B cell (primary cell): Measurements from ENCODE around the gene KRT27. TPM values are rescaled to one million over a fixed set of nuclear protein-coding genes. Genes with fewer than 3 reads are reported as not detected.

ENCODE experiments used
- ATAC-seq: fragments of 200-7000 bp; cut with Tn5 transposase; one replicate; pipeline ENCODE4 v1.10.0; 2021; ENCODE audit warnings: low read depth, mild to moderate bottlenecking, moderate number of reproducible peaks, moderate library complexity
- CTCF ChIA-PET: fragments of 350-600 bp; sonication (Branson Sonifier 250); formaldehyde crosslinking; loops from one replicate; lab custom pipeline; 2021; ENCODE audit warnings: antibody characterized with exemption, inconsistent platforms; lab: Charles Lee
- POLR2A ChIA-PET: fragments of 350-600 bp; sonication (Branson Sonifier 250); formaldehyde crosslinking; loops from one replicate; lab custom pipeline; 2021; ENCODE audit warnings: antibody characterized with exemption; lab: Charles Lee
- DNase-seq: peaks from one replicate; pipeline ENCODE4 v3.0.0; 2013
- H2AFZ ChIP-seq: 2 replicates; pipeline ENCODE4 v1.6.1; 2012; ENCODE audit warnings: mild to moderate bottlenecking, low read depth, low read length; ENCODE audit not compliant: insufficient read depth, poor library complexity, severe bottlenecking
- H3K27ac ChIP-seq, 2 donors: 1 replicate in 1 of 2; 2 replicates in 1 of 2; pipeline ENCODE4 v1.5.1; 2012 to 2013; ENCODE audit warnings: low read length in 2 of 2, mild to moderate bottlenecking in 2 of 2, moderate library complexity in 1 of 2
- H3K27me3 ChIP-seq, 4 experiments: fragments of 200-600 bp in 1 of 4; sonication (generic) in 1 of 4; replicated peaks in 1 of 4; 1 replicate in 2 of 4; 2 replicates in 2 of 4; pipeline versions ENCODE4 v1.6.1 to v1.7.0; 2013 to 2016; ENCODE audit warnings: low read length in 3 of 4, mild to moderate bottlenecking in 2 of 4, mixed read lengths in 1 of 4, moderate library complexity in 1 of 4; ENCODE audit not compliant: insufficient read depth in 4 of 4, control insufficient read depth in 3 of 4; ENCODE audit errors: control extremely low read depth in 1 of 4
- H3K36me3 ChIP-seq, 2 experiments: replicated peaks in 1 of 2; 1 replicate in 1 of 2; 2 replicates in 1 of 2; pipeline versions ENCODE4 v1.6.1 to v1.7.1; 2013; ENCODE audit warnings: low read length in 1 of 2; ENCODE audit not compliant: insufficient read depth in 2 of 2, control insufficient read depth in 1 of 2; ENCODE audit errors: control extremely low read depth in 1 of 2, extremely low read depth in 1 of 2
- H3K4me1 ChIP-seq, 2 donors: fragments of 200-600 bp in 1 of 2; sonication (generic) in 1 of 2; 1 replicate in 1 of 2; 2 replicates in 1 of 2; pipeline versions ENCODE4 v1.5.1 to v1.6.1; 2013 to 2017; ENCODE audit warnings: low read length in 2 of 2; ENCODE audit not compliant: control insufficient read depth in 2 of 2, insufficient read depth in 2 of 2
- H3K4me2 ChIP-seq: replicated peaks from 2 replicates; pipeline ENCODE3; 2012; ENCODE audit warnings: mild to moderate bottlenecking, low read depth, low read length; ENCODE audit not compliant: poor library complexity, severe bottlenecking
- H3K4me3 ChIP-seq, 5 experiments: fragments of 200-600 bp in 1 of 5; sonication (generic) in 1 of 5; 1 replicate in 3 of 5; 2 replicates in 2 of 5; pipeline versions ENCODE4 v1.5.1 to v1.7.0; 2011 to 2016; ENCODE audit warnings: low read length in 4 of 5, mild to moderate bottlenecking in 4 of 5, low read depth in 2 of 5, control low read depth in 1 of 5, moderate library complexity in 1 of 5; ENCODE audit not compliant: insufficient read depth in 1 of 5; ENCODE audit errors: control extremely low read depth in 1 of 5, extremely low read depth in 1 of 5
- H3K79me2 ChIP-seq: fragments of 200-600 bp; sonication (generic); one replicate; pipeline ENCODE4 v1.6.0; 2016; ENCODE audit warnings: low read length; ENCODE audit not compliant: control insufficient read depth, insufficient read depth
- H3K9ac ChIP-seq: fragments of 200-600 bp; sonication (generic); 2 replicates; pipeline ENCODE4 v1.6.1; 2017; ENCODE audit warnings: mild to moderate bottlenecking, low read length, moderate library complexity
- H3K9me3 ChIP-seq, 3 donors: one replicate each; pipeline versions ENCODE4 v1.6.1 to v1.7.1; 2013; ENCODE audit warnings: low read length in 2 of 3; ENCODE audit not compliant: control insufficient read depth in 2 of 3, insufficient read depth in 1 of 3; ENCODE audit errors: control extremely low read depth in 1 of 3
- H4K20me1 ChIP-seq: 2 replicates; pipeline ENCODE4 v1.6.0; 2012; ENCODE audit warnings: mild to moderate bottlenecking, low read length; ENCODE audit not compliant: insufficient read depth, control insufficient read depth, poor library complexity, severe bottlenecking
- H3K27ac Mint-ChIP-seq: one replicate; pipeline ENCODE4 v1.8.0; 2021; ENCODE audit warnings: mixed read lengths
- H3K27me3 Mint-ChIP-seq: one replicate; pipeline ENCODE4 v1.8.0; 2021; ENCODE audit warnings: mixed read lengths
- H3K4me1 Mint-ChIP-seq: one replicate; pipeline ENCODE4 v1.8.0; 2021; ENCODE audit warnings: mixed read lengths
- H3K4me3 Mint-ChIP-seq: one replicate; pipeline ENCODE4 v1.8.0; 2021; ENCODE audit warnings: mixed read lengths
- H3K9me3 Mint-ChIP-seq: one replicate; pipeline ENCODE4 v1.8.0; 2022; ENCODE audit warnings: mixed read lengths; ENCODE audit not compliant: insufficient read depth
- CTCF ChIP-seq: fragments of 200-600 bp; IDR thresholded peaks from one replicate; pipeline ENCODE4 v1.8.0; 2022; ENCODE audit warnings: antibody characterized with exemption, mild to moderate bottlenecking
- EZH2 ChIP-seq: IDR thresholded peaks from 2 replicates; pipeline ENCODE4 v1.6.1; 2012; ENCODE audit warnings: borderline replicate concordance, low read depth, mild to moderate bottlenecking, moderate library complexity, low read length; ENCODE audit not compliant: insufficient read depth, poor library complexity, severe bottlenecking
- WGBS: methylation state at CpG from one replicate; pipeline ENCODE4 v1.1.5; 2013; ENCODE audit warnings: missing lambda C conversion rate; ENCODE audit not compliant: insufficient coverage; 5-methylcytosine and 5-hydroxymethylcytosine counted together
- intact Hi-C: fragments of 100-400 bp; cut with micrococcal nuclease; formaldehyde crosslinking; loops from one replicate; pipeline ENCODE4 v1.10.0; 2022
- polyA plus RNA-seq: library from polyadenylated mRNA; depleted of rRNA; stranded (reverse); fragments of >200 nt; gene quantifications from 2 replicates; pipeline ENCODE4 v1.2.3, GENCODE V29; 2012
- total RNA-seq, 2 donors: library from RNA; stranded (reverse); fragments of 120-200 nt in 1 of 2; gene quantifications; 1 replicate in 1 of 2; 2 replicates in 1 of 2; pipeline versions ENCODE4 v1.2.3 to v1.2.4, GENCODE V29; 2013 to 2022

KRT27 gene
- total and polyA plus RNA-seq, 2 donors (not counting 1 experiment from before 2014, with no cell fraction given), result not detected

GRCh38 chr17:40813804-40814203 lies 31.5 kb upstream of the KRT27 start:
- Histone ChIP-seq H3K4me1 (peaks cover 2 to 7% of the 10 kb centered on the region in 2 donors), H3K79me2 (no peaks in the 10 kb centered on the region), H3K4me3 (no peak overlapping the region), H3K27ac (no peak overlapping the region), H4K20me1 (no peaks in the 10 kb centered on the region), H3K27me3 (peaks cover 0 to 31% (median 22%) of the 10 kb centered on the region in 4 experiments), H3K9me3 (peaks cover 0 to 3% (median 0%) of the 10 kb centered on the region in 3 donors), H2AFZ (no peak overlapping the region), H3K4me2 (no peak overlapping the region), H3K9ac (no peak overlapping the region), H3K36me3 (peaks cover 0 to 12% of the 10 kb centered on the region in 2 experiments)
- H3K27ac Mint-ChIP-seq, result no peak overlapping the region
- TF ChIP-seq CTCF (no peak), EZH2 (no peak)
- DNase-seq (no peak), ATAC-seq (no peak)
- POLR2A ChIA-PET, result no interaction called here
- H3K4me3 Mint-ChIP-seq, result no peak overlapping the region
- H3K4me1 Mint-ChIP-seq, result peaks cover 7% of the 10 kb centered on the region
- peaks cover 6% of the 10 kb centered on the region for H3K9me3 Mint-ChIP-seq
- WGBS, result 95% methylated on average over 3 of the region's 4 CpGs
- peaks cover 48% of the 10 kb centered on the region for H3K27me3 Mint-ChIP-seq
- CTCF ChIA-PET, result no interaction called here
- intact Hi-C loops, result loop anchor here (10.0 kb wide), 1 partner anchor 249 kb away; the partner anchor contains the start of gene CCR7

- ATAC-seq (no peak), DNase-seq (no peak)
- POLR2A ChIA-PET, result no interaction called here
- Mint-ChIP-seq H3K4me3 (no peak overlapping the region), H3K4me1 (peaks cover 3% of the 10 kb centered on the region), H3K27ac (no peak overlapping the region), H3K9me3 (peaks cover 6% of the 10 kb centered on the region), H3K27me3 (peaks cover 55% of the 10 kb centered on the region)
- CTCF ChIA-PET, result no interaction called here
- no peak overlapping the region for H3K9ac ChIP-seq
- no peaks in the 10 kb centered on the region for H4K20me1 ChIP-seq
- no peak overlapping the region for H3K4me3 ChIP-seq
- no peaks in the 10 kb centered on the region for H3K79me2 ChIP-seq
- H3K27me3 ChIP-seq, result peaks cover 0 to 36% (median 22%) of the 10 kb centered on the region in 4 experiments
- H3K4me1 ChIP-seq, result no peaks in the 10 kb centered on the region
- no peak overlapping the region for H3K27ac ChIP-seq
- peaks cover 0 to 3% (median 0%) of the 10 kb centered on the region in 3 donors for H3K9me3 ChIP-seq
- H2AFZ ChIP-seq, result no peak overlapping the region
- peaks cover 0 to 10% of the 10 kb centered on the region in 2 experiments for H3K36me3 ChIP-seq
- WGBS, result no CpG with 5 or more reads among the region's 3 CpGs
- TF ChIP-seq CTCF (no peak), EZH2 (no peak)
- intact Hi-C loops, result loop anchor here (10.0 kb wide), 1 partner anchor 248 kb away; the partner anchor contains the start of gene CCR7
- no peak overlapping the region for H3K4me2 ChIP-seq
Measured at GRCh38 chr17:40812639-40813038, 30.3 kb upstream of the KRT27 start.
